Neural crest cell (in vitro differentiated cells): ENCODE data around the gene MAGI2. TPM values are rescaled to one million over a fixed set of nuclear protein-coding genes. Genes with fewer than 3 reads are reported as not detected.

ENCODE experiments used
- DNase-seq: peaks from one replicate; pipeline ENCODE4 v3.0.0; 2021; ENCODE audit warnings: low read depth, mixed read lengths, low spot score
- H3K27ac Mint-ChIP-seq: one replicate; pipeline ENCODE4 v1.8.0; 2021; ENCODE audit warnings: mild to moderate bottlenecking, mixed read lengths; ENCODE audit not compliant: unreplicated experiment
- H3K27me3 Mint-ChIP-seq: 2 replicates; pipeline ENCODE4 v1.8.0; 2021; ENCODE audit warnings: low read depth, mild to moderate bottlenecking, mixed read lengths
- H3K36me3 Mint-ChIP-seq: 2 replicates; pipeline ENCODE4 v1.8.0; 2021; ENCODE audit warnings: low read depth, mild to moderate bottlenecking, mixed read lengths
- H3K4me1 Mint-ChIP-seq: 2 replicates; pipeline ENCODE4 v1.8.0; 2021; ENCODE audit warnings: mixed read lengths
- H3K4me3 Mint-ChIP-seq: one replicate; pipeline ENCODE4 v1.8.0; 2021; ENCODE audit warnings: mild to moderate bottlenecking, mixed read lengths
- H3K9me3 Mint-ChIP-seq: 2 replicates; pipeline ENCODE4 v1.8.0; 2021; ENCODE audit warnings: mixed read lengths
- CTCF ChIP-seq: fragments of 200-600 bp; sonication (generic); conservative IDR thresholded peaks from 2 replicates; pipeline ENCODE4 v1.5.0; 2021; ENCODE audit warnings: antibody characterized with exemption, mild to moderate bottlenecking
- total RNA-seq: library from RNA; stranded (reverse); gene quantifications from 2 replicates; pipeline ENCODE4 v1.2.1, GENCODE V29; 2021

Gene MAGI2
- total RNA-seq, 1 donor from 2014 or later: 10.0 TPM

GRCh38 chr7:78345293-78345911, 1108.1 kb downstream of the MAGI2 start:
- no peak for DNase-seq

GRCh38 chr7:78334426-78334825, 1119.0 kb downstream of the MAGI2 start:
- H3K4me3 Mint-ChIP-seq: no peak overlapping the region
- no peaks in the 10 kb centered on the region for H3K9me3 Mint-ChIP-seq
- no peaks in the 10 kb centered on the region for H3K4me1 Mint-ChIP-seq
- DNase-seq: no peak
- peaks cover 2% of the 10 kb centered on the region for H3K36me3 Mint-ChIP-seq
- no peaks in the 10 kb centered on the region for H3K27me3 Mint-ChIP-seq
- no peak for TF ChIP-seq CTCF
- no peak overlapping the region for H3K27ac Mint-ChIP-seq

More at GRCh38 chr7:78345293-78345911, 1108.1 kb downstream of the MAGI2 start:
- Mint-ChIP-seq H3K9me3 (no peaks in the 10 kb centered on the region), H3K4me1 (peaks cover 4% of the 10 kb centered on the region), H3K27ac (no peak overlapping the region), H3K36me3 (no peaks in the 10 kb centered on the region), H3K27me3 (no peaks in the 10 kb centered on the region), H3K4me3 (no peak overlapping the region)
- no peak for TF ChIP-seq CTCF

GRCh38 chr7:78333530-78334425, 1119.7 kb downstream of the MAGI2 start:
- no peak for DNase-seq
- H3K4me1 Mint-ChIP-seq: no peaks in the 10 kb centered on the region
- no peaks in the 10 kb centered on the region for H3K9me3 Mint-ChIP-seq
- H3K36me3 Mint-ChIP-seq: peaks cover 2% of the 10 kb centered on the region
- no peak overlapping the region for H3K27ac Mint-ChIP-seq
- TF ChIP-seq CTCF: no peak
- no peak overlapping the region for H3K4me3 Mint-ChIP-seq
- H3K27me3 Mint-ChIP-seq: no peaks in the 10 kb centered on the region

DNA sequence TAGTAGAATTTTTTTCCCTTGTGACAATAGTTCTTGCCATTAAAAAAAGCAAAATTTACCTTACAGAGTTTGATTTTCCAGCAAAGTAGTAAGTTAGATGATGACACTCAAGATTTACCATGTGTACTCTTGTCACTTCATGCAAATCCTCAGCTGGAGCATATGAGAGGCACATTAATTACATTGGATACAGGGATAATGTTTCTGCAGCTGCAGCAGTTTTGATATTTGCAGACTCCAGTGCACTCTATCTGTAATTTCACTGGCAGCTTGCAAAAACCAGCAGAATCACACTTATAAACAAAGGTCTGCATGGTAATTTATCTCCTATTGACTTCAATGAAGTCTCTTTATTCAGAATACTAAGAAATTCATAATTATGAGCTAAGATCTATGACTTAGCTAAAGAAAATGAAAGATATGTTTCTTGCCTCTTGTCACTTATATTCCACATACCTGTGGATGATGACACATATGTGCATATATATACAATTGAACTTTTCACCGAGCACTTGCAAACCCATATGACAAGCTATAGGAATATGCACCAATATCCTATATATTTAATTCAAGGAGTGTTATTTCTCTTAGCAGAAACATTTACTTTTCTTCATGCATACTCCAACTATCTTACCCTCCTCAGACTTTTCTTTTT, 1124.3 kb downstream of the MAGI2 start:
- H3K9me3 Mint-ChIP-seq: no peaks in the 10 kb centered on the region
- no peak overlapping the region for H3K4me3 Mint-ChIP-seq
- H3K27me3 Mint-ChIP-seq: no peaks in the 10 kb centered on the region
- H3K27ac Mint-ChIP-seq: no peak overlapping the region
- H3K36me3 Mint-ChIP-seq: peaks cover 2% of the 10 kb centered on the region
- TF ChIP-seq CTCF: no peak
- no peaks in the 10 kb centered on the region for H3K4me1 Mint-ChIP-seq
- no peak for DNase-seq

DNA sequence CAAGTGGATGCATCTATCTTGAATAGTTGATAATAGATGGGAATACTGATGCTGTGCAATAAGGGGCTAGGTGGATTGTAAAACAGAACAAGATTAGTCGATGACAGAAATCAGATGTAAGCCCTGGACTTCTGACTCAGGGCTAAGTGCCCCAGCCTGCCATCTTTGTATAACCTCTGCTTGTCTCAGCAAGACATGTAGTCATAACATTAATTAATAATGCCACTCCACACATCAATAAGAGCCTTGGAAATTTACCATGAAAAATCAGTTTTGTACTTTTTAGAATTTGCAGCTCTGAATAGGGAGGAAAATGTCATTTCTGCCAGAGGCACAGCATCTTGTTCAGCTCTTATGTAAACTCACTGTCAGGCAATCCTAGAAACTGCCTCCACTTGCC, 1125.7 kb downstream of the MAGI2 start:
- no peak for TF ChIP-seq CTCF
- DNase-seq: no peak
- no peak overlapping the region for H3K4me3 Mint-ChIP-seq

More for the DNA sequence above, 1125.7 kb downstream of the MAGI2 start:
- Mint-ChIP-seq H3K27ac (no peak overlapping the region), H3K9me3 (no peaks in the 10 kb centered on the region), H3K36me3 (peaks cover 2% of the 10 kb centered on the region), H3K4me1 (no peaks in the 10 kb centered on the region), H3K27me3 (no peaks in the 10 kb centered on the region)
